ES-I3 (cell line): Measurements from ENCODE around the gene SMARCB1.

ENCODE experiments used
- H3K36me3 ChIP-seq: 2 replicates; pipeline ENCODE4 v1.6.1; 2013; ENCODE audit warnings: mild to moderate bottlenecking, low read length, control low read depth, moderate library complexity; ENCODE audit not compliant: insufficient read depth
- H3K4me1 ChIP-seq: 2 replicates; pipeline ENCODE4 v1.6.1; 2013; ENCODE audit warnings: mild to moderate bottlenecking, control low read depth, low read length; ENCODE audit not compliant: insufficient read depth
- H3K9ac ChIP-seq: 2 replicates; pipeline ENCODE4 v1.6.1; 2013; ENCODE audit warnings: low read depth, mild to moderate bottlenecking, low read length, moderate library complexity
- H3K9me3 ChIP-seq: 2 replicates; pipeline ENCODE4 v1.6.1; 2013; ENCODE audit warnings: mild to moderate bottlenecking, low read length, moderate library complexity; ENCODE audit not compliant: control insufficient read depth, insufficient read depth

SMARCB1 gene

DNA sequence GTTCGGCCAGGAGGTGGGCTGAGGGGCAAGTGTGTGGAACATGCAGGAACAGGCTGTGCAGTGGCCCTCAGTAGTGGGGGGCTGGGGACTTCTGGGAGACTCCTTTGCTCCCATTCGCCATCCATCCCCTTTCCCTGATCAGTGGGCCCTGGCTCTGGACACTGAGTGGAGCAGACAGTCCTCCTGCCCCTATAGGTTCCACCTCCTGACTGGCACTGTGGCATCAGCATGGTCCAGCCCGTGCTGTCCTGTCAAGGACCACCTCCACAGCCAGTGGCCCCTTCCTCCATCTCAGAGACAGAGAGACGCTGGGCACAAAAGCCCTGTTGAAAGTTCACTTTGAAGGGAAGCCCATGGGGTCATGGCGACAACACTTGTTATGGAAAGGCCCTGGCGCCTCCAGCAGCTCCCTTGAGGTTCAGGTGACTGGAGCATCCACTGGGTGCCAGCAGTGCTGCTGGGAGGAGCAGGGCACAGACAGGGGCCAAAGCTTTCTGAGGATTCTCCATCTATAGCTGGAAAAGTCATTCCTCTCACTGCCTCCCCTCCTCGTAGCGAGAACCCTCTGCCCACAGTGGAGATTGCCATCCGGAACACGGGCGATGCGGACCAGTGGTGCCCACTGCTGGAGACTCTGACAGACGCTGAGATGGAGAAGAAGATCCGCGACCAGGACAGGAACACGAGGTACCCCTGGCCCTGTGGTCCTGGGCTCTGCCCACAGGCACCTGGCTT is 46.4 kb downstream of the SMARCB1 start:
- no peak overlapping the region for H3K9ac ChIP-seq
- H3K36me3 ChIP-seq = no peaks in the 10 kb centered on the region; the same call in 1 of the 2 replicates
- H3K4me1 ChIP-seq = no peaks in the 10 kb centered on the region
- no peaks in the 10 kb centered on the region for H3K9me3 ChIP-seq

DNA sequence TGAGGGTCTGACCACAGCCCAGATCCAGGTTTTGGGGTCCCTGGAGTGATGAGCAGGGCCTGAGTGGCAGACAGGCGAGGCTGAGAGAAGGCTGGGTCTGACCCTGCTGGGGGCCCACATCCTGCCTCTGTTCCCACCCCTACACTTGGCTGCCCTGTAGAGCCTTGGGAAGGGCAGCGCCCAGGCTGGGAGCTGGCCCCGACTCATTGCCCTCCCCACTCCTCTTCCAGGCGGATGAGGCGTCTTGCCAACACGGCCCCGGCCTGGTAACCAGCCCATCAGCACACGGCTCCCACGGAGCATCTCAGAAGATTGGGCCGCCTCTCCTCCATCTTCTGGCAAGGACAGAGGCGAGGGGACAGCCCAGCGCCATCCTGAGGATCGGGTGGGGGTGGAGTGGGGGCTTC is 47.1 kb downstream of the SMARCB1 start:
- Histone ChIP-seq H3K9ac (no peak overlapping the region), H3K9me3 (no peaks in the 10 kb centered on the region), H3K4me1 (no peaks in the 10 kb centered on the region), H3K36me3 (no peaks in the 10 kb centered on the region; the same call in 1 of the 2 replicates)

DNA sequence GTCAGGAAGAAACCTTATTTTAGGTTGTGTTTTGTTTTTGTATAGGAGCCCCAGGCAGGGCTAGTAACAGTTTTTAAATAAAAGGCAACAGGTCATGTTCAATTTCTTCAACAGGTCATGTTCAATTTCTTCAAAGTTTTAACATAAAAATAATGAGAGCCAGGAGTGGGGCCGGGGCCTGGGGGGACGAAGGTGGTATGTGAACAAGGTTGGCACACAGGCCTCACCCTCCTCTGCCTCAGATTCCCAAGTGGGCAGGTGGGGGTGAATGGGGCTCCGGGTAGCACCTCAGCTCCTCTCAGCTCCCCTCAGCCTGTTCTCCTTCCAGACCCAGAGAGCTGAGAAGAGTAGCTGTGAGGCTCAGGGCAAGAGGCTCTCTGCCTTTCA is 47.6 kb downstream of the SMARCB1 start:
- Histone ChIP-seq H3K4me1 (no peaks in the 10 kb centered on the region), H3K9me3 (no peaks in the 10 kb centered on the region), H3K9ac (no peak overlapping the region), H3K36me3 (no peaks in the 10 kb centered on the region; the same call in 1 of the 2 replicates)

DNA sequence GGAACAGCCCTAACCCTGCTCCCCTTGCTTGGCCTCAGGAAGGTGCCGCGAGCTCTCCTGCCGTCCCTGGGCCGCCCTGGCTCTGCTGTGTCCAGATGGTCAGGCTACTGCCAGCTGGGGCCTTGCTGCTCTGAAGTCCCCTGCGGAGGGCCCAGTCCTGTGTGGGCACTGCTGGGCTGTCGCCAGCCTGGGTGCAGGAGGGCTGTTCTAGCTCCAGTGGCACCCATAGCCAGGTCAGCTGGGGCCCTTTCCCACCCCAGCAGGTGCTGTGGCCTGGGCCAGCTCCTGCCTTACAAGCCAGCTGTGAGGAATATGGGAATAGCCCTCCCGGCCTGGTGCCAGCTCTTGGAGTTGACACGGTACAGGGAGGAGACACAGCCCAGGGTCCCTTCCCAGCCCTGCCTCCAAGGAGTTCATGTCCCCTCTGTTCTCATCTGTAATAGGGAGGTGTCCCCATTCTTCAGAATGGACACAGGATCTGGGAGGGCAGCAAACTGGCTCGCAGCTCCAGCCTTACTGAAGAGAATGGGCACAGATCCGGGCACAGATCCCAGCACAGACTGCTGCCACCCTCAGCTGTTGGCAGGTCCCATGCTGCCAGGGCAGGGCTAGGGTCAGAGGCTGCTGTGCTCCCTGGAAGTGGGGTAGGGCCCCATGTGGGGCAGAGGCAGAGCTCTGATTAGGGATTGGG is 48.2 kb downstream of the SMARCB1 start:
- no peak overlapping the region for H3K9ac ChIP-seq
- H3K9me3 ChIP-seq = no peaks in the 10 kb centered on the region
- no peaks in the 10 kb centered on the region for H3K4me1 ChIP-seq
- no peaks in the 10 kb centered on the region; the same call in 1 of the 2 replicates for H3K36me3 ChIP-seq

DNA sequence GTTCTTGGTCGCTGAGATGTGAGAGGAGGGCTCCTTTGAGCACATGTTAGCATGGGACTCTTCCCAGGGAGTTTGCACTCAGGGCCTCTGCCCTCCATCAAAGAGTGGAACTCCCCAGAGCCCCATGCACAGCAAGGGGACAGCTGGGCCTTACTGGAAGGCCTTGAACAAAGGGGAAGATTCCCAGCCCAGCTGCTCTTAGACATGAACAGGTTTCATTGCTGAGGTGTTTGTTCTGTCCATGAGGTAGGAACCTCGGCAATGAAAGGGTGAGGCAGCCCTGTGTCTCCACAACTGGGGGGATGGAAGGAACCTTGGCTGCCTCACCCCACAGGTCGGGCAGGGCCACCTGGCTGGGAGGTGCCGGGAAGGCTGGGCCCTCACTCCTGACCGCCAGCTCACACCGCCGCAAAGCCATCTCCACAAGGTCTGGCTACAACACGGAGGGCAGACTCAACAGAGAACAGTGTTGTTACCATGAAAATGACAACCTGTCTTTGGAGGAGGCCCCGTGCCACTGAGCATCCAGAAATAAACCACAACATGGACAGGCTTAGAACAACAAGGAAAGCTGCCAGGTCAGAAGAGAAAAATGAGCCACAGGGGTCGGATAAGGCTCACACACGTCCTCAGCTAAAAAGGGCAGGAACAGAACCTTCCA is 48.8 kb downstream of the SMARCB1 start:
- Histone ChIP-seq H3K9ac (no peak overlapping the region), H3K4me1 (no peaks in the 10 kb centered on the region), H3K9me3 (no peaks in the 10 kb centered on the region), H3K36me3 (no peaks in the 10 kb centered on the region; the same call in 1 of the 2 replicates)

DNA sequence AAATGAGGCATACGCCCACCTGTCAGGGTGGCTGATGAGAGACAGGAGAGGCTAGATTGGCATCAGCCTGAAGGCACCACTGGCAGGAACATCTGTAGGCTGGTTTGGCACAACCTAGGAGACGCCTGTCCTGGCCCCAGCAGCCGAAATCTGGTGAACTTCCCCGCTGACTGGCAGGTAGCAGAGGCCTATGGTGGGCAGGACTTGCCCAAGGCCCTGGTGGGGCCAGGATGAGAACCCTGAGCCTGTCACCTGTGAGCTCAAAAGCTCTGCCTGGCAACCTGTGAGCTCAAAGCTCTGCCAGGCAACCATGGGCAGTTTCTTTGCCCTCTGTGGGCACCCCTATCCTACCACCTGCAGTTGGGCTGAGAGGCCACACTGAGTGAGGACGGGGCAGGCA is 49.5 kb downstream of the SMARCB1 start:
- no peaks in the 10 kb centered on the region for H3K9me3 ChIP-seq
- H3K36me3 ChIP-seq = no peaks in the 10 kb centered on the region; the same call in 1 of the 2 replicates
- H3K9ac ChIP-seq = no peak overlapping the region
- H3K4me1 ChIP-seq = no peaks in the 10 kb centered on the region

DNA sequence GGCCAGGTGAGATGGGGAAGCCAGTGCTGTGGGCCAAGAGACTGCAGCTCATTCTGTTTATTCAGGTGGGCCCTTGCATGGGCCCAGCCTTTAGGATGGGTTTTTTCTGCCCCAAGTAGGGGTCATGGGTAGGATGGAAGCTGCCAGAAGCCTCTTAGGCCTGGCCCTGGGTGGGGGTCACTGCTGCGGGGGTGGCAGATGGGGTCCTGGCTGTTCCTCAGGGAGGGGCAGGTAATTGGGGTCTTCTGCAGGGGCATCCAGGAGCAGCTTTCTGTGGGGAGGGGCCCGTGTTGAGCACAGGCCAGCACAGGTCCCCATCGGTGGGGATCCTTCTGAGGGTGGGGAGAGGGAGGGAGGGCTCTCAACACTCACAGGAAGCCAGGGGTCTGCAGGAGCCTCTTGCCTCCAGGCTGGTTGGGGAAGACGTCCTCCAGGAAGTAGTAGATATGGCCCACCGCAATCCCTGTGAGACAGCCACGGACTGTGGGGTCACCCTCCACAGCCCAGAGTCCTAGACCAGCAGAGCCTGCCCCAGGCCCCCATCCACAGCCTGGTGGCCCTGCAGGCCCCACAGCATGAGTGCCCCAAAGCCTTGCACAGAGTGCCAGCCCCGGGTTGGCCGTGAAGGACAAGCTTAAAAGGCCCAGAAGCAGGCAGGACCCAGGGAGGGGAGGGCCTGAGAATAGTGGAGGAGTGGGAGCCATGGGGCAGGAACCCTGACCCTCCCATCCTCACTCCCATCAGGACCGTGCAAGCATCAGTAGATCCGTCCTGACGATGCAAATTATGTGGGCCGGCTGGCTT is 50.1 kb downstream of the SMARCB1 start:
- no peak overlapping the region for H3K9ac ChIP-seq
- peaks cover 4% of the 10 kb centered on the region; the same call in 1 of the 2 replicates for H3K4me1 ChIP-seq
- H3K9me3 ChIP-seq = no peaks in the 10 kb centered on the region
- H3K36me3 ChIP-seq = no peaks in the 10 kb centered on the region; the same call in 1 of the 2 replicates

DNA sequence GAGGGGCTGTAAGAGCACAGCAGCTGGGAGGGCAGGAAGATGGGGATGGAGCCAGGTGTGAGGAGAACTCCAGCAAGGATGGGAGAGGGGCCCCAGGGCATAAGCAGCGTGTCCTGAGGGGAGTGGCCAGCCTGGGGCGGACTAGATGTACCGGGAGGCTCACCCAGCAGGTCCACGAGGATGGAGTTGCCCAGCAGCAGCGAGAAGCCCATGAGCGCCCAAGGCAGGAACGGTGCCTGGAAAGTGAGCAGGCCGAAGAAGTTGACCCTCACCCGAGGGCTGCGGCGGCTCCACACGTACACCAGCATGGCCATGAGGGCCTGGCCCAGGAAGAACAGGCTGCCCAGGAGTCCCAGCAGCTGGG is 50.7 kb downstream of the SMARCB1 start:
- Histone ChIP-seq H3K9me3 (no peaks in the 10 kb centered on the region), H3K9ac (no peak overlapping the region), H3K4me1 (peaks cover 4% of the 10 kb centered on the region; the same call in 1 of the 2 replicates), H3K36me3 (no peaks in the 10 kb centered on the region; the same call in 1 of the 2 replicates)

DNA sequence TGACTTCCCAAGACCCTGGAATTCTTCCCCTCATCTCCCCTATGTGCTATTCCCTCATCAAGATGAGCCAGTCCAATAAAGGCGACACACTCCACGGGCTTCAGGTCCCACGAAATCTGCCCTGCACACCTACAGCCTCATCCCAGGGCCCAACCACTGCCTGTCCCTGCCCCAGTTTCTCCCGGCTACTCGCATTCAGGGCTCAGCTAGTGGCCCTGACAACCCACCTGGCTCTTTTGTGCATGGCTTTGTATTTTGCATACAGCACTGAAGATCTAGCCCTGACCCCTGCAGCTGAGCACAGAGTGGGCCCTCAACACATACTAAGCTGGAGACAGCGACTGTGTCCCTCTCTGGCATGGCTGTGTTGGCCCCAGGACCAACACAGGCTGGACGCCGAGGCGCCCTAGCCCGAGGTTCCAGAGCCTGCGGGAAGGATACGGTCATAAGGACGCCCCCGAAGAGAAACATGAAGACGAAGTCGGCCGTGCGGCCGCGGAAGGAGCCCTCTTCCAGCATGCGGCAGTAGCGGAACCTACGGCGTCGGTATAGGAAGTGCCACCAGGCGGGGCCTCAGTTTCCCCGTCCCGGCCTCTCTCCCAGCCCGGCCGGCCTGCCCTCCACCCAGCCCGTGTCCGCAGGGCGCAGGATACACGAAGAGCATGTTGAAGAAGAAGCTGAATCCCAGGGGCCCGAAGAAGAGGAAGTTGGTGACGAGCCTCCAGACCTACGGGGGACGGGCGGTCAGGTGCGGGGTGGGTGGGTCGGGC is 51.3 kb downstream of the SMARCB1 start:
- Histone ChIP-seq H3K9me3 (no peaks in the 10 kb centered on the region), H3K4me1 (peaks cover 4% of the 10 kb centered on the region; the same call in 1 of the 2 replicates), H3K36me3 (no peaks in the 10 kb centered on the region; the same call in 1 of the 2 replicates), H3K9ac (peak overlapping the region; percentile 41; the same call in 1 of the 2 replicates)

DNA sequence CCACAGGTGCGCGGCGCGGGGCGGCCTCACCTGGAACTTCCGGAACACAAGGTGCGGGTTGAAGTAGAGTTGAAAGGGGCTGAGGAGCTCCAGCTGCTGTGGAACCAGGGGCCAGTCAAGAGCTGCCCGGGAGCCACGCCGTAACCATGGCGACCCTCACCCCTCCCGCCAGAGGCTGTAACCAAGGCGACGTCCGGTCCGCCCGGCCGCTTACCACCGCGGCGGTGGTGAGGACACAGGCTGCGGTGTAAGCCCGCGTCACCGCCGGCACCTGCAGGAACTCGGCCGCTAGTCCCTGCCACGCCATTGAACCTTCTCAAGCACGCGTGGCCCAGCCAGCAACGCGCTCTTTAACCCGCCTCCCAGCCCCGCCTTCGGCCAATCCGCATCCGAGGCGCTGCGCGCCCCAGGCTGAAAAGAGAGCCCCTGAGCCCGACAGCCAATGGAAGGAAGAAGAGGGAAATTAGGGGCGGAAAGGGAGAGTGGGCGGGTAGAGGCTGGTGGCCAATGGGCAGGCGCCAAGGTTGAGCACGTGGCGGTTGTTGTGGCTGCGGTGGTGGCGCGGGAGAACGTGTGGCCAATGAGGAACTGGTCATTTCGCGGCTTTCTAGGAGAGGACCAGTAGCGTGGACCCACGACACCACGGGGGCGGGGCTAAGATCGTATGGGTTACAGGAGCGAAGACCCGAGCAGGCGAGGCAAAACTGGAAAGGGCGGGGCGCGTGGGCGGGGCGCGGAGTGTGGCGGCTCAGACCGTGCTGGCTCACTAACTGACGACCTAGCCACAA is 52.1 kb downstream of the SMARCB1 start, which contains the start of gene DERL3:
Gene DERL3 (minus strand): TSS at position 326 of the 788 bp plus-strand sequence. CDS start 19 bp downstream, at position 307.
- Histone ChIP-seq H3K9me3 (no peaks in the 10 kb centered on the region), H3K4me1 (peaks cover 4% of the 10 kb centered on the region; the same call in 1 of the 2 replicates), H3K9ac (peak within 1 kb of the TSS; percentile 43; the same call in 1 of the 2 replicates), H3K36me3 (no peaks in the 10 kb centered on the region)

DNA sequence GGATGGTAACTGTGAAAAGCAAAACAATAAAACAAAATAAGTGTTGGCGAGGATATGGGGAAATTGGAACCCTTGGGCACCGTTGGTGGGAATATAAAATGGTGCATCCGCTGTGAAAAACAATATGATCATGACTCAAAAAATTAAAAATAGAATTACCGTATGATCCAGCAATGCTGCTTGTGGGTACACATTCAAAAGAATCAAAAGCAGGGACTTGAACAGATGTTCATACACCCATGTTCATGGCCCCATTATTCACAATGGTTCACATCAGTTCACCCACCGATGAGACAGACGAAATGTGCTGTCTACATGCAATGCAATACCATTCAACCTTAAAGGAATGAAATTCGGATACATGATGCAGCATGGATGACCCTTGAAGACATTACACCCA is 53.3 kb downstream of the SMARCB1 start:
- H3K4me1 ChIP-seq = peaks cover 4% of the 10 kb centered on the region; the same call in 1 of the 2 replicates
- H3K9ac ChIP-seq = no peak overlapping the region
- no peaks in the 10 kb centered on the region for H3K9me3 ChIP-seq
- H3K36me3 ChIP-seq = no peaks in the 10 kb centered on the region

DNA sequence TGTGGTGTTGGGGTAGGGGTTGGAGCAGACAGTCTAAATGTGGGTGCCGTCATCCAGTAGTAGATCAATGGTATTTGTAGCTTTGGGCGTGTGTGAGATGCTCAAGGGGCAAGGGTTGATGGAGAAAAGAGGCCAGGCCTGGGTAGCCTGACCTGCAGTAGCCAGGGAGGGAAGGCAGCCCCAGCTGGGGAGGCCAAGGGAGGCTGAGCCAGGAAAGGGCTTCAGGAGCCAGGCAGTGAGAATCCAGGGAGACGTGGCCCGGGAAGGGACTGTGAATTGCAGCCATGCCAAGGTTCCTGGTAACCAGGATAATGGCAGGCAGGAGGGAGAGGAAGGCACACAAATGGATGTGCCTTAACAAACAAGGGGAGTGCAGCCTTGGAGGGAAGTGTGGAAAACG is 54.5 kb downstream of the SMARCB1 start:
- Histone ChIP-seq H3K36me3 (no peaks in the 10 kb centered on the region), H3K4me1 (peaks cover 13% of the 10 kb centered on the region), H3K9me3 (no peaks in the 10 kb centered on the region), H3K9ac (no peak overlapping the region)
